Measurements from ENCODE around the gene UBE2I.

DNA sequence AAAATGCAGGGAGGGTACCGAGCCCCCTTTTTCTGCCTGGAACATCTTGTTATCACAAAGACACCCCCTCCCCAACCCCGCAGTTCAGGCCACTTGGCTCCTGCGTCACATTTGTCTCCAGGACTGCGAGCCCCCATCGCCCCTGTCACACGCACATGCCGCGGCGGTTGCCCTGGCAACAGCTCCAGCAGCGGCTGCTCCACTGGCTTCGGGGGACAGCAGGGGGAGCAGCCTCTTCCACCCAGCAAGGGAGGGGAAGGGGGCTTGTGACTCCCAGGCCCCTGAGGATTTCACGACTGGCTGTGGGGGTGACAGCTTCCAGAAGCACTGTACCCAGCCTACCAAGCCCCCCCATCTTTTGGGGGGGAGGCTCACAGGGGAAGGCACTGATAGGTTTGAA, 26.6 kb downstream of the UBE2I start:
- no peak for TF ChIP-seq CTCF (IDR thresholded peaks at IDR 0.05)
- TF ChIP-seq POLR2A (IDR thresholded peaks at IDR 0.05): no peak
